ENCODE measurements around the gene CDC42EP2.

DNA sequence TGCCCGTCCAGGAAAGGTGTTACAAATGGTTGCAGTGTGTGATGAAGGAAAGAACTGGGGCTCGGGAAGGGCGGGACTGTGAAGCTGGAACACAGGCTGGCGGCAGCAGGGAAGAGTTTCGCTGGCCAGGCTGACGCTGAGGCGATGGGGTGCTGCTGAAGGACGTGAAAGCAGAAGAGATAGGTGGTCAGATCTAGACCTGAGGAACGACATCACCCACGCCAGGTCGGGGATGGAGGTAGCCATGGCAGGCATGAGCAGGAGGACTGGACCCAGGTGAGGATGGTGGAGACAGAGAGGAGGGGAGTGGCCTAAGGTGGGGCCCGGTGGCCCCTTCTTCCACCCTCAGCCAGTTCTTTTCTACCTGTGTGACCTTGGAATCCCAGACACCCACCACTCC lies 9.1 kb downstream of the CDC42EP2 start:
- TF ChIP-seq, protein P1, sequence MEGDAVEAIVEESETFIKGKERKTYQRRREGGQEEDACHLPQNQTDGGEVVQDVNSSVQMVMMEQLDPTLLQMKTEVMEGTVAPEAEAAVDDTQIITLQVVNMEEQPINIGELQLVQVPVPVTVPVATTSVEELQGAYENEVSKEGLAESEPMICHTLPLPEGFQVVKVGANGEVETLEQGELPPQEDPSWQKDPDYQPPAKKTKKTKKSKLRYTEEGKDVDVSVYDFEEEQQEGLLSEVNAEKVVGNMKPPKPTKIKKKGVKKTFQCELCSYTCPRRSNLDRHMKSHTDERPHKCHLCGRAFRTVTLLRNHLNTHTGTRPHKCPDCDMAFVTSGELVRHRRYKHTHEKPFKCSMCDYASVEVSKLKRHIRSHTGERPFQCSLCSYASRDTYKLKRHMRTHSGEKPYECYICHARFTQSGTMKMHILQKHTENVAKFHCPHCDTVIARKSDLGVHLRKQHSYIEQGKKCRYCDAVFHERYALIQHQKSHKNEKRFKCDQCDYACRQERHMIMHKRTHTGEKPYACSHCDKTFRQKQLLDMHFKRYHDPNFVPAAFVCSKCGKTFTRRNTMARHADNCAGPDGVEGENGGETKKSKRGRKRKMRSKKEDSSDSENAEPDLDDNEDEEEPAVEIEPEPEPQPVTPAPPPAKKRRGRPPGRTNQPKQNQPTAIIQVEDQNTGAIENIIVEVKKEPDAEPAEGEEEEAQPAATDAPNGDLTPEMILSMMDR (IDR thresholded peaks at IDR 0.05), result no peak
- TF ChIP-seq POLR2A (IDR thresholded peaks at IDR 0.05) (no peak), POLR2AphosphoS5 (IDR thresholded peaks at IDR 0.05) (no peak)

Measured in prostate gland (tissue), 2 donors.